HepG2 (cell line): Measurements from ENCODE around the gene ARMH3. TPM values are rescaled to one million over a fixed set of nuclear protein-coding genes. Genes with fewer than 3 reads are reported as not detected.

ENCODE experiments used
- AGO1 ChIP-seq: fragments of 200-400 bp; formaldehyde crosslinking; IDR thresholded peaks from 2 replicates; pipeline ENCODE4 v1.6.1; 2017; ENCODE audit warnings: mild to moderate bottlenecking, low read depth, low read length, moderate library complexity; ENCODE audit not compliant: poor library complexity, severe bottlenecking
- BCL6 ChIP-seq: IDR thresholded peaks from 2 replicates; pipeline ENCODE4 v1.6.1; 2016; ENCODE audit warnings: missing genetic modification reagents, missing compliant biosample characterization
- HDAC1 ChIP-seq: sonication (generic); formaldehyde crosslinking; IDR thresholded peaks from 2 replicates; pipeline ENCODE4 v1.5.1; 2020; ENCODE audit warnings: mild to moderate bottlenecking, missing genetic modification reagents
- HNRNPK ChIP-seq: fragments of 200-400 bp; formaldehyde crosslinking; IDR thresholded peaks from 2 replicates; pipeline ENCODE4 v1.6.1; 2018; ENCODE audit warnings: low read length, low read depth, moderate library complexity, mild to moderate bottlenecking; ENCODE audit not compliant: poor library complexity, severe bottlenecking
- KDM1A ChIP-seq: IDR thresholded peaks from 2 replicates; pipeline ENCODE4 v1.6.1; 2016; ENCODE audit warnings: missing compliant biosample characterization
- KDM2A ChIP-seq: sonication (generic); formaldehyde crosslinking; IDR thresholded peaks from 2 replicates; pipeline ENCODE4 v1.4.0; 2020; ENCODE audit warnings: low read depth, missing genetic modification reagents, borderline replicate concordance
- KLF11 ChIP-seq: IDR thresholded peaks from 2 replicates; pipeline ENCODE4 v1.6.1; 2016; ENCODE audit warnings: missing compliant biosample characterization
- MTA1 ChIP-seq: sonication (generic); formaldehyde crosslinking; IDR thresholded peaks from 2 replicates; pipeline ENCODE4 v1.4.0; 2020; ENCODE audit warnings: missing genetic modification reagents, mild to moderate bottlenecking, borderline replicate concordance
- NR2F1 ChIP-seq, 2 experiments: fragments of 450-650 bp in 1 of 2; formaldehyde crosslinking in 1 of 2; IDR thresholded peaks; 2 replicates each; pipeline versions ENCODE4 v1.5.0 to v1.6.1; 2016 to 2020; ENCODE audit warnings: mild to moderate bottlenecking in 1 of 2, missing compliant biosample characterization in 1 of 2, missing genetic modification reagents in 1 of 2, moderate library complexity in 1 of 2
- NR2F2 ChIP-seq: IDR thresholded peaks from 2 replicates; pipeline ENCODE4 v1.6.1; 2012; ENCODE audit warnings: low read depth, inconsistent platforms, borderline replicate concordance
- RFXANK ChIP-seq: IDR thresholded peaks from 2 replicates; pipeline ENCODE4 v1.6.1; 2016
- SIN3B ChIP-seq: fragments of 150-350 bp; IDR thresholded peaks from 2 replicates; pipeline ENCODE4 v1.6.1; 2014; ENCODE audit warnings: low read length
- TOE1 ChIP-seq: sonication (generic); formaldehyde crosslinking; IDR thresholded peaks from 2 replicates; pipeline ENCODE4 v1.4.0; 2020; ENCODE audit warnings: mild to moderate bottlenecking, missing genetic modification reagents
- ZFP36 ChIP-seq: fragments of 150-350 bp; IDR thresholded peaks from 2 replicates; pipeline ENCODE4 v1.6.1; 2018; ENCODE audit warnings: borderline replicate concordance, low read length, low read depth; ENCODE audit not compliant: partially characterized antibody
- ZMAT3 ChIP-seq: sonication (generic); formaldehyde crosslinking; conservative IDR thresholded peaks from 2 replicates; pipeline ENCODE4 v1.7.0; 2021; ENCODE audit warnings: missing genetic modification reagents
- ZNF138 ChIP-seq: sonication (generic); formaldehyde crosslinking; IDR thresholded peaks from 2 replicates; pipeline ENCODE4 v1.5.0; 2020; ENCODE audit warnings: mild to moderate bottlenecking, low read depth, missing genetic modification reagents
- ZNF549 ChIP-seq: sonication (generic); formaldehyde crosslinking; IDR thresholded peaks from 2 replicates; pipeline ENCODE4 v1.5.0; 2020; ENCODE audit warnings: missing genetic modification reagents
- ZNF775 ChIP-seq: sonication (generic); formaldehyde crosslinking; IDR thresholded peaks from 2 replicates; pipeline ENCODE4 v1.4.0; 2020; ENCODE audit warnings: missing genetic modification reagents, mild to moderate bottlenecking, moderate library complexity, borderline replicate concordance
- ZSCAN31 ChIP-seq: sonication (generic); formaldehyde crosslinking; IDR thresholded peaks from 2 replicates; pipeline ENCODE4 v1.5.0; 2020; ENCODE audit warnings: low read depth, mild to moderate bottlenecking, missing genetic modification reagents
- polyA plus RNA-seq, 8 experiments: library from polyadenylated mRNA; depleted of rRNA in 3 of 8; stranded (reverse) in 7 of 8; unstranded in 1 of 8; fragments of >200 nt; fragmentation: Illumina TruSeq in 4 of 8; extraction: Trizol in 4 of 8; gene quantifications; 2 replicates each; pipeline versions ENCODE4 v1.2.1 to v1.2.3, GENCODE V29; 2011 to 2016; ENCODE audit warnings: low read depth in 4 of 8, missing spikeins in 1 of 8, mixed read lengths in 1 of 8; ENCODE audit not compliant: insufficient read depth in 1 of 8
- total RNA-seq, 5 experiments: library from RNA; depleted of rRNA; stranded (reverse); fragments of >200 nt; fragmentation: Illumina TruSeq; extraction: Trizol; gene quantifications; 2 replicates each; pipeline ENCODE4 v1.2.3, GENCODE V29; 2016; ENCODE audit warnings: low read depth in 1 of 5
- TF ChIP-seq, protein P1 (sequence below): IDR thresholded peaks from 2 replicates; pipeline ENCODE4 v1.4.0; 2020; ENCODE audit warnings: mild to moderate bottlenecking, missing genetic modification reagents
- TF ChIP-seq, protein P2 (sequence below): sonication (generic); formaldehyde crosslinking; IDR thresholded peaks from 2 replicates; pipeline ENCODE4 v1.5.0; 2020; ENCODE audit warnings: missing genetic modification reagents, mild to moderate bottlenecking, borderline replicate concordance
- TF ChIP-seq, protein P3 (sequence below): sonication (generic); formaldehyde crosslinking; IDR thresholded peaks from 2 replicates; pipeline ENCODE4 v1.4.0; 2020; ENCODE audit warnings: mild to moderate bottlenecking, missing genetic modification reagents
- TF ChIP-seq, protein P4 (sequence below): sonication (generic); formaldehyde crosslinking; conservative IDR thresholded peaks from 2 replicates; pipeline ENCODE4 v1.8.1; 2023; ENCODE audit warnings: missing genetic modification reagents

ARMH3 gene
- total and polyA plus RNA-seq, 2 of the 13 experiments (the other 11 are each of a cell fraction or from before 2014, with no cell fraction given), result 8.4 to 16.9 TPM

DNA sequence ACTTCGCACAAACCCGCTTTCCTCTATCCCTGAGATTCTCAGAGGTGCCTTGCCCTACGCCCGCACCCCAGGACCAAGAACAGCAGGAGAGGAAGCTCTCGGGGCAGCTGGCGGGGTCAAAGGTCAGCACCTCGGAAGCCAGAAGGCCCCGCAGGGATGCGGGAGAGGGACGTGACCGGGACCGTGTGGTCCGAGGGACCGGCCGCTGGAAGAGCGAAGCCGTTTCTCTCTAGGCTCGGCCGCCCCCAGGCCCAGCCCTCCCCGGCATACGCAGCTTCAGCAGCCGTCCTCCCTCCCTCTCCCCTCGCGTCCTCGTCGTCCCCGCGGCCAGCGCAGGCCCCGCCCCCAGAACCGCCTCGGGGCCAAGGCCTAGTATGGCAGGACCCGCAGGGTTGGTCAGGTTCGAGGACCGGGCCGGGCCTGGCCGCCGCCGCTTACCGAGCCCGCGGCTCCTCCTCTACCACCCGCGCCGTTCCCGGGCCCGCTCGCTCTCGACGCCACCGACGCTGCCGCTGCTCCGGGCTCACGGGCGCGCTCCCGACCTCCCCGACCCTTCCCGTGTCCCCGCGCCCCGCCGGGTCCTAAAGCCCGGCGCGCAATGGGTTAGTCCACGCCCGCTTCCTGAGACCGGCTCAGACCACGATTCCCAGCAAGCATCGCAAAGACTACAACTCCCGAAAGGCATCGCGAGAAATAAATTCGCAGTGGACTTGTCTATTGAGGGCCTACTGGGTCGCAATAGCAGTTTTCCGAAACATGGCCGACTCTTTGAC lies at the start of gene ARMH3 (continued):
- TF ChIP-seq, protein P1, sequence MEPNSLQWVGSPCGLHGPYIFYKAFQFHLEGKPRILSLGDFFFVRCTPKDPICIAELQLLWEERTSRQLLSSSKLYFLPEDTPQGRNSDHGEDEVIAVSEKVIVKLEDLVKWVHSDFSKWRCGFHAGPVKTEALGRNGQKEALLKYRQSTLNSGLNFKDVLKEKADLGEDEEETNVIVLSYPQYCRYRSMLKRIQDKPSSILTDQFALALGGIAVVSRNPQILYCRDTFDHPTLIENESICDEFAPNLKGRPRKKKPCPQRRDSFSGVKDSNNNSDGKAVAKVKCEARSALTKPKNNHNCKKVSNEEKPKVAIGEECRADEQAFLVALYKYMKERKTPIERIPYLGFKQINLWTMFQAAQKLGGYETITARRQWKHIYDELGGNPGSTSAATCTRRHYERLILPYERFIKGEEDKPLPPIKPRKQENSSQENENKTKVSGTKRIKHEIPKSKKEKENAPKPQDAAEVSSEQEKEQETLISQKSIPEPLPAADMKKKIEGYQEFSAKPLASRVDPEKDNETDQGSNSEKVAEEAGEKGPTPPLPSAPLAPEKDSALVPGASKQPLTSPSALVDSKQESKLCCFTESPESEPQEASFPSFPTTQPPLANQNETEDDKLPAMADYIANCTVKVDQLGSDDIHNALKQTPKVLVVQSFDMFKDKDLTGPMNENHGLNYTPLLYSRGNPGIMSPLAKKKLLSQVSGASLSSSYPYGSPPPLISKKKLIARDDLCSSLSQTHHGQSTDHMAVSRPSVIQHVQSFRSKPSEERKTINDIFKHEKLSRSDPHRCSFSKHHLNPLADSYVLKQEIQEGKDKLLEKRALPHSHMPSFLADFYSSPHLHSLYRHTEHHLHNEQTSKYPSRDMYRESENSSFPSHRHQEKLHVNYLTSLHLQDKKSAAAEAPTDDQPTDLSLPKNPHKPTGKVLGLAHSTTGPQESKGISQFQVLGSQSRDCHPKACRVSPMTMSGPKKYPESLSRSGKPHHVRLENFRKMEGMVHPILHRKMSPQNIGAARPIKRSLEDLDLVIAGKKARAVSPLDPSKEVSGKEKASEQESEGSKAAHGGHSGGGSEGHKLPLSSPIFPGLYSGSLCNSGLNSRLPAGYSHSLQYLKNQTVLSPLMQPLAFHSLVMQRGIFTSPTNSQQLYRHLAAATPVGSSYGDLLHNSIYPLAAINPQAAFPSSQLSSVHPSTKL (CRISPR knock-in tag), result peak; percentile 63; the same call in 1 of the 2 replicates
- TF ChIP-seq ZMAT3 (CRISPR knock-in tag) (peak; percentile 82; the same call in 1 of the 2 replicates), NR2F1 (CRISPR knock-in tag; IDR thresholded peaks at IDR 0.05) (peak; percentile 78 to 85), ZNF549 (no peak), HDAC1 (peak; percentile 84), BCL6 (CRISPR knock-in tag) (peak; percentile 79), KDM1A (CRISPR knock-in tag) (no peak), KDM2A (peak; percentile 84; the same call in 1 of the 2 replicates), ZNF138 (no peak), NR2F2 (no peak), ZSCAN31 (CRISPR knock-in tag) (peak; percentile 73), MTA1 (peak; percentile 84), HNRNPK (peak; percentile 92), AGO1 (peak; percentile 41), ZNF775 (CRISPR knock-in tag) (peak; percentile 55; the same call in 1 of the 2 replicates), ZFP36 (no peak), KLF11 (CRISPR knock-in tag) (no peak), SIN3B (peak; percentile 31; the same call in 1 of the 2 replicates), TOE1 (CRISPR knock-in tag) (peak; percentile 35; the same call in 1 of the 2 replicates), RFXANK (CRISPR knock-in tag) (no peak)
- TF ChIP-seq, protein P2, sequence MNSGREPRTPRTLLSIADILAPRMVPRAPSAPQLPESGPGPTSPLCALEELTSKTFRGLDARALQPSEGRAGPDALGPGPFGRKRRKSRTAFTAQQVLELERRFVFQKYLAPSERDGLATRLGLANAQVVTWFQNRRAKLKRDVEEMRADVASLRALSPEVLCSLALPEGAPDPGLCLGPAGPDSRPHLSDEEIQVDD (CRISPR knock-in tag), result peak; percentile 63; the same call in 1 of the 2 replicates
- TF ChIP-seq, protein P3, sequence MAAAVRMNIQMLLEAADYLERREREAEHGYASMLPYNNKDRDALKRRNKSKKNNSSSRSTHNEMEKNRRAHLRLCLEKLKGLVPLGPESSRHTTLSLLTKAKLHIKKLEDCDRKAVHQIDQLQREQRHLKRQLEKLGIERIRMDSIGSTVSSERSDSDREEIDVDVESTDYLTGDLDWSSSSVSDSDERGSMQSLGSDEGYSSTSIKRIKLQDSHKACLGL (CRISPR knock-in tag), result no peak
- TF ChIP-seq, protein P4, sequence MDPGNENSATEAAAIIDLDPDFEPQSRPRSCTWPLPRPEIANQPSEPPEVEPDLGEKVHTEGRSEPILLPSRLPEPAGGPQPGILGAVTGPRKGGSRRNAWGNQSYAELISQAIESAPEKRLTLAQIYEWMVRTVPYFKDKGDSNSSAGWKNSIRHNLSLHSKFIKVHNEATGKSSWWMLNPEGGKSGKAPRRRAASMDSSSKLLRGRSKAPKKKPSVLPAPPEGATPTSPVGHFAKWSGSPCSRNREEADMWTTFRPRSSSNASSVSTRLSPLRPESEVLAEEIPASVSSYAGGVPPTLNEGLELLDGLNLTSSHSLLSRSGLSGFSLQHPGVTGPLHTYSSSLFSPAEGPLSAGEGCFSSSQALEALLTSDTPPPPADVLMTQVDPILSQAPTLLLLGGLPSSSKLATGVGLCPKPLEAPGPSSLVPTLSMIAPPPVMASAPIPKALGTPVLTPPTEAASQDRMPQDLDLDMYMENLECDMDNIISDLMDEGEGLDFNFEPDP (CRISPR knock-in tag), result no peak
